Common myeloid progenitor, CD34-positive (primary cell): ENCODE data around the gene NPBWR2.
A peak's percentile ranks its signal among the peaks of the same experiment; 100 is the strongest.

Experiments
- CTCF ChIA-PET: fragments of 350-600 bp; sonication (Branson Sonifier 250); formaldehyde crosslinking; loops from one replicate; lab custom pipeline; 2021; ENCODE audit warnings: antibody characterized with exemption; lab: Charles Lee
- POLR2A ChIA-PET: fragments of 350-600 bp; sonication (Branson Sonifier 250); formaldehyde crosslinking; loops from one replicate; lab custom pipeline; 2021; ENCODE audit warnings: antibody characterized with exemption; lab: Charles Lee
- DNase-seq, 3 donors: peaks; one replicate each; pipeline versions ENCODE4 v3.0.0 to v3.0.0-alpha.2; 2013
- H3K27ac ChIP-seq, 2 experiments: 1 replicate in 1 of 2; 2 replicates in 1 of 2; pipeline ENCODE4 v1.7.0; 2013; ENCODE audit warnings: inconsistent platforms in 2 of 2, low read length in 2 of 2, mild to moderate bottlenecking in 2 of 2, low read depth in 1 of 2, moderate library complexity in 1 of 2; ENCODE audit not compliant: severe bottlenecking in 2 of 2, insufficient read depth in 1 of 2, poor library complexity in 1 of 2
- H3K27me3 ChIP-seq, 5 experiments: replicated peaks in 2 of 5; 1 replicate in 3 of 5; 2 replicates in 2 of 5; pipeline versions ENCODE4 v1.6.1 to v1.7.0; 2013; ENCODE audit warnings: low read length in 4 of 5, mild to moderate bottlenecking in 2 of 5, moderate library complexity in 2 of 5, inconsistent platforms in 1 of 5; ENCODE audit not compliant: insufficient read depth in 5 of 5, control insufficient read depth in 4 of 5
- H3K36me3 ChIP-seq, 4 experiments: 1 replicate in 2 of 4; 2 replicates in 2 of 4; pipeline versions ENCODE4 v1.6.1 to v1.7.0; 2013; ENCODE audit warnings: low read length in 3 of 4, control low read depth in 1 of 4, mild to moderate bottlenecking in 1 of 4; ENCODE audit not compliant: control insufficient read depth in 4 of 4, insufficient read depth in 4 of 4
- H3K4me1 ChIP-seq, 4 experiments: 1 replicate in 3 of 4; 2 replicates in 1 of 4; pipeline versions ENCODE4 v1.6.1 to v1.7.1; 2013; ENCODE audit warnings: low read length in 3 of 4, mild to moderate bottlenecking in 3 of 4, control low read depth in 1 of 4, inconsistent platforms in 1 of 4, moderate library complexity in 1 of 4; ENCODE audit not compliant: control insufficient read depth in 4 of 4, insufficient read depth in 4 of 4; ENCODE audit errors: control extremely low read depth in 1 of 4
- H3K4me3 ChIP-seq, 7 experiments: 1 replicate in 4 of 7; 2 replicates in 3 of 7; pipeline versions ENCODE4 v1.5.1 to v1.7.0; 2013; ENCODE audit warnings: mild to moderate bottlenecking in 7 of 7, low read length in 6 of 7, moderate library complexity in 6 of 7, inconsistent platforms in 2 of 7, low read depth in 2 of 7, control low read depth in 1 of 7; ENCODE audit not compliant: insufficient read depth in 4 of 7, control insufficient read depth in 1 of 7; ENCODE audit errors: extremely low read depth in 1 of 7
- H3K9me3 ChIP-seq, 5 experiments: 1 replicate in 4 of 5; 2 replicates in 1 of 5; pipeline versions ENCODE4 v1.6.1 to v1.7.1; 2013; ENCODE audit warnings: low read length in 4 of 5, mild to moderate bottlenecking in 2 of 5, inconsistent platforms in 1 of 5, low read depth in 1 of 5, moderate library complexity in 1 of 5; ENCODE audit not compliant: control insufficient read depth in 4 of 5, insufficient read depth in 2 of 5; ENCODE audit errors: control extremely low read depth in 1 of 5
- WGBS: methylation state at CpG from one replicate; pipeline ENCODE4 v1.1.5; 2013; ENCODE audit not compliant: insufficient coverage; 5-methylcytosine and 5-hydroxymethylcytosine counted together

NPBWR2 gene

GRCh38 chr20:64080813-64081623 lies 26.3 kb downstream of the NPBWR2 start:
- Histone ChIP-seq H3K4me3 (peak overlapping the region in 6 of 7 experiments; percentile 59 to 83 (median 78)), H3K36me3 (peaks cover 0 to 5% (median 0%) of the 10 kb centered on the region in 4 experiments), H3K27me3 (no peaks in the 10 kb centered on the region), H3K4me1 (peaks cover 0 to 83% (median 76%) of the 10 kb centered on the region in 4 experiments), H3K9me3 (no peaks in the 10 kb centered on the region), H3K27ac (no peak overlapping the region)
- whole genome bisulfite sequencing, result 56% methylated on average over 11 of the region's 17 CpGs
- no peak for DNase-seq
- ChIA-PET CTCF (interaction anchor here (1.0 to 19.6 kb wide), 10 partner anchors 12 to 100 kb away, joined by 3 to 178 read pairs (median 11); partner anchors contain the start of genes NPBWR2, PRPF6 and TCEA2), POLR2A (interaction anchor here (1.1 to 1.6 kb wide), 2 partner anchors 11 to 17 kb away, joined by 3 to 5 read pairs; no protein-coding TSS in a partner anchor)

- peak within 1 kb of the TSS; percentile 33 to 81 for H3K27ac ChIP-seq
- POLR2A ChIA-PET, result interaction anchor here (0.8 to 1.6 kb wide), 5 partner anchors 11 to 42 kb away, joined by 3 to 5 read pairs (median 3); partner anchors contain the start of gene TCEA2
- 3% methylated on average over 36 of the region's 62 CpGs for WGBS
- peaks cover 0 to 11% (median 3%) of the 10 kb centered on the region in 4 experiments for H3K36me3 ChIP-seq
- no peaks in the 10 kb centered on the region for H3K9me3 ChIP-seq
- no peaks in the 10 kb centered on the region for H3K27me3 ChIP-seq
- peak within 1 kb of the TSS; percentile 58 to 92 (median 79) for H3K4me3 ChIP-seq
- peaks cover 0 to 89% (median 82%) of the 10 kb centered on the region in 4 experiments for H3K4me1 ChIP-seq
- DNase-seq, result peak in 2 of 3 donors; percentile 45 to 58
- CTCF ChIA-PET, result interaction anchor here (0.7 to 19.6 kb wide), 7 partner anchors 11 to 100 kb away, joined by 4 to 178 read pairs (median 12); partner anchors contain the start of genes NPBWR2 and PRPF6
Observed at GRCh38 chr20:64080013-64080812, 27.2 kb downstream of the NPBWR2 start, which contains the start of gene OPRL1. Gene OPRL1, plus strand, starts transcription at chr20:64080082. Its CDS starts 12,639 bp downstream, at chr20:64092721.

DNA sequence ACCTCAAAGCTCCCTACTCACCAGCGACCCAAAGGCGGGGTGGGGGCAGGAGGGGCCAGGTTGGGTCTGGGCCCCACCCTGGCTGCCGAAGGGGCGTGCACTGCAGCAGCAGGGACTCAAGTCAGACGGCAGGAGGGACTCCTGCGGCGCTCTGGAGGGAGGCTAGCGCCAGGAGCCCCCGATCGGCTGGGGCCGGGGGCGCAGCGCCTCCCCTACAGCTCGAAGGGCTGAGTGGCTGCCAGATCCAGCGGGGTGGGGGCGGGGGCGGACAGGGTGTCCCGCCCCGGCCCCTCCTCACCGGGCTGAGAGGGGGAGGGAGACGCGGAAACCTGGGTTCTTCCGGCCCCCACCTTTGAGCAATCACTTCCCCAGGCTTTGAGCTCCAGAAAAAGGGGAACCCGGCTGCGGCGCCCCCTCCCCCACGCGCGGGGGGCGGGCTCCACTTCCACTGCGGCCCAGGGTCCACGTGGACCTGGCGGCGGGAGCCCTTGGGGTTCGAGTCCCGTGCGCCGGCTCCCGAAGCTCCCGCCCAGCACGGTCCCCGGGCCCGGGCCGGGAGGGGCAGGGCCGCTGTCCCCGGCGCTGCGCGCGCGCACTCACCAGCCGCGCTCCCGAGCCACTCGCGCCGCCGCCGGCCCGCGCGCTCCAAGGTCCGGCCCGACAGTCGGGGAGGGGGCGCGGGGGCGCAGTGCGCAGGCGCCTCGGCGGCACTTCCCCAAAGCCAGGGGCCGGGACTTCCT lies 27.9 kb downstream of the NPBWR2 start, which contains the start of gene RGS19:
Gene RGS19, minus strand, starts transcription at position 246 of the 740 bp plus-strand sequence. CDS start 2,632 bp downstream, outside the sequence.
- Histone ChIP-seq H3K27ac (peak within 1 kb of the TSS; percentile 33 to 81), H3K27me3 (no peaks in the 10 kb centered on the region), H3K4me3 (peak within 1 kb of the TSS; percentile 58 to 92 (median 79)), H3K9me3 (no peaks in the 10 kb centered on the region), H3K36me3 (peaks cover 0 to 19% (median 8%) of the 10 kb centered on the region in 4 experiments), H3K4me1 (peaks cover 0 to 90% (median 83%) of the 10 kb centered on the region in 4 experiments)
- ChIA-PET CTCF (interaction anchor here (0.8 to 19.6 kb wide), 9 partner anchors 10 to 99 kb away, joined by 3 to 178 read pairs (median 5); partner anchors contain the start of genes NPBWR2 and PRPF6), POLR2A (interaction anchor here (0.8 to 1.6 kb wide), 6 partner anchors 10 to 41 kb away, joined by 3 to 5 read pairs (median 3); partner anchors contain the start of gene TCEA2)
- peak; percentile 86 to 95 (median 95) for DNase-seq
- WGBS, result 0% methylated on average over 48 of the region's 73 CpGs

DNA sequence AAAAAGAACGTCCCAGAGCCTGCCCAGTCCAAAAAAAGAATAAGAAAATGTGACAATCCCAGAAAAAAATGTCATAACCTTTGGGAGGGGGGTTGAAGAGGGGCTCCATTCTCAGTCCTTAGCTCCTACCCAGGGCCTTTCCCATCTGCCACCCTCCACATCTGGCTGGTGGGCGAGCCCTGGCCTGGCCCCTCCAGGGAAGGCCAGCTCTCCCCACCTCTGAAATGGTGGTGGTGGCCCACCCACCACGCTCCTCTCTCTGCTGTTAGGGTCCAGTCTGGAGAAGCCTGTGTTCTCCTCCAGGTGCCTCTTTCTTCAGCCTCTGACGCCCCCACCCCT lies 28.5 kb downstream of the NPBWR2 start:
- no peaks in the 10 kb centered on the region for H3K9me3 ChIP-seq
- peaks cover 0 to 24% (median 10%) of the 10 kb centered on the region in 4 experiments for H3K36me3 ChIP-seq
- DNase-seq, result no peak
- peaks cover 0 to 90% (median 77%) of the 10 kb centered on the region in 4 experiments for H3K4me1 ChIP-seq
- CTCF ChIA-PET, result interaction anchor here (0.8 to 19.6 kb wide), 9 partner anchors 10 to 98 kb away, joined by 3 to 178 read pairs (median 4); partner anchors contain the start of genes NPBWR2 and PRPF6
- peak overlapping the region; percentile 33 to 81 for H3K27ac ChIP-seq
- POLR2A ChIA-PET, result interaction anchor here (0.8 to 1.4 kb wide), 5 partner anchors 9 to 40 kb away, joined by 3 to 9 read pairs (median 3); no protein-coding TSS in a partner anchor
- H3K27me3 ChIP-seq, result no peaks in the 10 kb centered on the region
- WGBS, result 0% methylated on average over 1 of the region's 4 CpGs
- peak overlapping the region; percentile 58 to 92 (median 79) for H3K4me3 ChIP-seq

DNA sequence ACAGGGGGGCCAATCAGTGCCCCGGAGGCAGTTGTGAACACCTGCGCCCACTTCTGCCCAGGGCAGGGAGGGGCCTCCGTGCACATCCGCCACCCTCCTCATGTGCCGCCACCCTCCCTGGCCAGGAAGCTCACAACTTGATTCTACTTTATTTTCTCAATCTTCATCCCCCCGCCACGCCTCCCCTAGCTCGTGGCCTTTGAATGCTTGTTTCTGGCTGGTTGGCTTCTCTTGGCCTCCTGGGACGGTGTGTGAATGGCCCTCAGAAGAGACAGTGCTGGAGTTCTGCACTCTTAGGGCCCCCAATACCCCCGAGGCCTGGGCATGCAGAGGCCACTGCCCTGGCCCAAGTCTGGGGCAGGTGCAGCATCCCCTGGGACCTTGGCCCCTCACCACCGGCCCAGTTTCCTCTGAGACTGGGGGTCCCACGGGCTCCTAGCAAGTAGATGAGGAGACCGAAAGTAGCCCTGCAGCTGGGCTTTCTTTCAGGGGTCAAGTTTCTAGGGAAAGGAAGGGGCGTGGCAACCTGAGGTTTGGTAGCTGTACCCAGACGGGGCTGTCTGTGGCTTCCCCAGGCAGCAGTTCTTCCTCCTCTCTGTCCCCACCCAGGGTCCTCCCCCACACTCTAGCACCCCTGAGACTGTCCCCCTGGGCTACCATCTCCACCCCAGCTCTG lies 29.4 kb downstream of the NPBWR2 start:
- CTCF ChIA-PET, result interaction anchor here (1.0 to 19.6 kb wide), 8 partner anchors 9 to 104 kb away, joined by 3 to 178 read pairs (median 7); partner anchors contain the start of gene NPBWR2
- 0% methylated on average over 13 of the region's 15 CpGs for WGBS
- DNase-seq, result peak in 2 of 3 donors; percentile 48 to 64
- Histone ChIP-seq H3K36me3 (peaks cover 0 to 33% (median 16%) of the 10 kb centered on the region in 4 experiments), H3K27ac (peak overlapping the region; percentile 33 to 81), H3K27me3 (no peaks in the 10 kb centered on the region), H3K4me1 (peaks cover 0 to 92% (median 76%) of the 10 kb centered on the region in 4 experiments), H3K4me3 (peak overlapping the region; percentile 58 to 92 (median 79)), H3K9me3 (no peaks in the 10 kb centered on the region)
- POLR2A ChIA-PET, result interaction anchor here (0.8 to 1.5 kb wide), 6 partner anchors 8 to 96 kb away, joined by 3 to 9 read pairs (median 3); no protein-coding TSS in a partner anchor
